OCI-LY3 (cell line): Measurements from ENCODE around the gene OPA3.

Experiments
- CTCF ChIP-seq: fragments of 200-600, 300-600 bp; sonication (generic); IDR thresholded peaks from 2 replicates; pipeline ENCODE4 v1.5.1; 2014; ENCODE audit warnings: antibody characterized with exemption, low read length, low read depth
- EZH2phosphoT487 ChIP-seq: fragments of 200-600 bp; shearing (Covaris generic); IDR thresholded peaks from 2 replicates; pipeline ENCODE4 v1.6.1; 2018; ENCODE audit warnings: antibody characterized with exemption, mixed run types, low read depth

GRCh38 chr19:45598267-45599001, 13.8 kb upstream of the OPA3 start:
- TF ChIP-seq CTCF (no peak), EZH2phosphoT487 (no peak)
